Ramos (cell line): Measurements from ENCODE around the gene CENPA.
"Not testable (repeated sequence)": the region's sequence is repeated elsewhere in the genome, so short reads cannot be mapped to it uniquely, and the experiment has no call there.

Experiments used
- in situ Hi-C: fragments of 300-500 bp; cut with MboI; formaldehyde crosslinking; loops from one replicate; pipeline ENCODE4 v1.14.3; 2022; ENCODE audit warnings: low sequenced_read_pairs; ENCODE audit not compliant: unreplicated experiment

CENPA gene

GRCh38 chr2:26759845-26760244 is 26.0 kb upstream of the CENPA start:
- in situ Hi-C loops: no loop called here

DNA sequence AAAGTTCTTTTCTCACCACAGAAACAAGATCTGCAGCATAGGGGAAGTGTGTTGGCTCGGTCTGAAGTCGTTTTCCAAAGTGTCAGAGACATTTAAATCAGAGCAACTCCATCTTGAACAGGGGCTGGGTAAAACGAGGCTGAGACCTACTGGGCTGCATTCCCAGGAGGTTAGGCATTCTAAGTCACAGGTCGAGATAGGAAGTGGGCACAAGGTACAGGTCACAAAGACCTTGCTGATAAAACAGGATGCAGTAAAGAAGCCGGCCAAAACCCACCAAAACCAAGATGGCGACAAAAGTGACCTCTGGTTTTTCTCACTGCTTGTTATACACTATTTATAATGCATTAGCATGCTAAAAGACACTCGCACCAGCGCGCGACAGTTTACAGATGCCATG is 24.9 kb upstream of the CENPA start:
- in situ Hi-C loops: not testable (repeated sequence)

DNA sequence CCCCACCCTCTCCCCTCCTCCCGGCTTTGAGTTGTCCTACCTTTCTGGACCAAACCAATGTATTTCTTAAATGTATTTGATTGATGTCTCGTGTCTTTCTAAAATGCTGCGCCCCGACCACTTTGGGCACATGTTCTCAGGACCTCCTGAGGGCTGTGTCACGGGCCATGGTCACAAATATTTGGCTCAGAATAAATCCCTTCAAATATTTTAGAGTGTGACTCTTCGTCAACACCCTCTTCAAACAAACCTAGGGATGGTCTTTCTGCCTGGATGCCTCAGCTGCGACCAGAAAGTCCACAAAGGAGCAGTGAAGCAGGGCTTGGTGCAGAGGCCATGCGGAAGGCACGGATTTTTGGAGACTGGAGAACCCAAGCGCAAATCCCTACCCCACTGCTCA is 22.8 kb upstream of the CENPA start:
- in situ Hi-C loops: no loop called here

GRCh38 chr2:26764078-26764887 is 21.6 kb upstream of the CENPA start, which contains the start of gene SLC35F6:
SLC35F6 (plus strand) TSS chr2:26764284; CDS start chr2:26764350, 66 bp downstream.
- in situ Hi-C loops: no loop called here

- in situ Hi-C loops: no loop called here
Measured at GRCh38 chr2:26764906-26765305, 20.9 kb upstream of the CENPA start.

GRCh38 chr2:26765475-26766200 is 20.2 kb upstream of the CENPA start:
- in situ Hi-C loops: no loop called here

DNA sequence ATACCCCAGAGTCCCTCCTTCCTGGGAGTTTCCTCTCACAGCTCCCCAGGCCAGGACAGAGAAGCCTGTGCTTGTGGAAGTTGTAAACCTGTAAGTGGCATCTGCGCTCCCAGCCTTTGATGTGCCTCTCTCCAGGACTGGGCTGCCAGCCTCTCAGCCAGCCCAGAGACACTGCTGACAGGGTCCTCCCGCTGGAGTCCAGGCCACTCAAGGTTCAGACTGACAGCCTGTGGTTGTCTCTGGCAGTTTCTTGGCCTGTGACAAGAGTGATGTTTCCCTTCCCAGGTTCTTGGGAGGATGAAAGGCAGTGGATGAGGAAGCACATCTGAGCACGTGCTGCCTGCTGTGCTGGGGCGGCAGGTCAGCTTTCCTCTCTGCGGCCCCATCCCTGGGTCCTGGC is 18.7 kb upstream of the CENPA start:
- in situ Hi-C loops: no loop called here

DNA sequence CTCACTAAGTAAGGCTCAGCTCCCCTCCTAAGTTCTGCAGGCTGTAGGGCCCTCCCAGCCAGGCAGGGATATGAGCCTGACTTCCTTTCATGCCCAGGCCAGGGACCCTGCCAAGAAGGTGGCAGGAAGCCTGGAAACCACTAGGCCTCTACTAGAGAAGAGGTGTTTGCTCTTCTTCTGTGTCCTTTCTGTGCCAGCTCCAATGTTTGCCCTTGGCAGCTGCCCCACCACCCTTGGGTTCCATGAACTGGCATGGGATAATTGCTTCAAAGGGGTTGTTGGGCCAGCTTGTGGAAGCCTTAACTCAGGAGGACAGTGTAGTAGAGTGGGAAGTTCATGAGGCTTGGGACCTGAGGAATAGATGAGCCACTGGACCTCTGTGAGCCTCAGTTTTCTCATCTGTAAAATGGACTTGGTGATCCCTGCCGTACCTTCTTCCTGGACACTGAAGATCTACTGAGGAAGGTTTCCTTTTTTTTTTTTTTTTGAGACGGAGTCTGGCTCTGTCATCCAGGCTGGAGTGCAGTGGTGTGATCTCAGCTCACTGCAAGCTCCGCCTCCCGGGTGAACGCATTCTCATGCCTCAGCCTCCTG is 17.9 kb upstream of the CENPA start:
- in situ Hi-C loops: no loop called here

GRCh38 chr2:26768759-26769088 is 17.1 kb upstream of the CENPA start:
- in situ Hi-C loops: no loop called here

GRCh38 chr2:26769089-26769761 is 16.6 kb upstream of the CENPA start:
- in situ Hi-C loops: no loop called here

GRCh38 chr2:26770986-26771586 is 14.8 kb upstream of the CENPA start:
- in situ Hi-C loops: no loop called here

- in situ Hi-C loops: no loop called here
Measured at GRCh38 chr2:26772064-26773001, 13.5 kb upstream of the CENPA start.

DNA sequence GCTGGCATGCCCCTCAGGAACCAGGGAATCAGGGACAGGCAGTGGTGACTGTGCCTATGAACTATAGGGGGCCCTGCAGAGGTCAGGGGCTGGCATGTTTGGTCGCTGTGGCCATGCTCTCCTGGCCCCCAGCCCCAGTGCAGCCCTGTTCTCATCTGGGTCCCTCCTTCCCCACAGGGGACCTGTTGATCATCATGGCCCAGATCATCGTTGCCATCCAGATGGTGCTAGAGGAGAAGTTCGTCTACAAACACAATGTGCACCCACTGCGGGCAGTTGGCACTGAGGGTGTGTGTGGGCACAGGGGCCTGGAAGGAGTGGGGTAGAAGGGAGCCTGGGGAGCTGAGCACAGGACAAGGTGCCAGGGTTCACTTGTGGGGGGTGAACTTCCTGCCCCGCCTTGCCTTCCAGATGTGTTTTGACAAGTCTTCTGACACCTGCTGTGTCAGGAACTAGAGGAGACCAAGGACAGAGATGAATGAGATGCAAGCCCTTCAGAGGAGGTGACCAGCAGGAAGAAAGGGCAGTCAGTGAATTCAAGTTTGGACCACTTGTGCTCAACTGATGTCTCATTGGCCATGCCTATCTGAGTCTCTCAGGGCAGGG is 9.6 kb upstream of the CENPA start:
- in situ Hi-C loops: no loop called here

GRCh38 chr2:26778098-26778497 is 7.8 kb upstream of the CENPA start:
- in situ Hi-C loops: no loop called here

- in situ Hi-C loops: no loop called here
Measured at GRCh38 chr2:26778507-26778906, 7.3 kb upstream of the CENPA start.

DNA sequence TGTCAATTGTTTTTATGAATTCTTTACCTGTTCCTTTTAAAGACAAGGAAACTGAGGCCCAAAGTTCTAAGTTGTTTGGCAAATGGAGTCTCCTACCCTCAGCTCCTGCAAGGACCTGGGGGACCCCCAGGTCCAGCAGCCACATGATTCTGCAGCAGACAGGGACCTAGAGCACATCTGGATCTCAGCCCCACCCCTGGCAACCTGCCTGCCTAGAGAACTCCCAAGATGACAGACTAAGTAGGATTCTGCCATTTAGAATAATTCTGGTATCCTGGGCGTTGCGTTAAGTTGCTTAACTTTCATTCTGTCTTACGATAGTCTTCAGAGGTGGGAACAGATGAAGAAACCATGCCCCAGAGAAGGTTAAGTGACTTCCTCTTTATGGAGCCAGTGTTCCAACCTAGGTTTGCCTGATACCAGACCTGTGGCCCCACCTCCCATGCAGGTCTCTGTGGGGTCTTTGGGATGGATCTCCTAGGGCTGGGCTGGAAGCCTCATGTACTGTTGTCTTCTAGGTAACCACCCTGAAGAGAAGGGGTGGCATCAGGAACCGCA is 5.6 kb upstream of the CENPA start:
- in situ Hi-C loops: no loop called here

DNA sequence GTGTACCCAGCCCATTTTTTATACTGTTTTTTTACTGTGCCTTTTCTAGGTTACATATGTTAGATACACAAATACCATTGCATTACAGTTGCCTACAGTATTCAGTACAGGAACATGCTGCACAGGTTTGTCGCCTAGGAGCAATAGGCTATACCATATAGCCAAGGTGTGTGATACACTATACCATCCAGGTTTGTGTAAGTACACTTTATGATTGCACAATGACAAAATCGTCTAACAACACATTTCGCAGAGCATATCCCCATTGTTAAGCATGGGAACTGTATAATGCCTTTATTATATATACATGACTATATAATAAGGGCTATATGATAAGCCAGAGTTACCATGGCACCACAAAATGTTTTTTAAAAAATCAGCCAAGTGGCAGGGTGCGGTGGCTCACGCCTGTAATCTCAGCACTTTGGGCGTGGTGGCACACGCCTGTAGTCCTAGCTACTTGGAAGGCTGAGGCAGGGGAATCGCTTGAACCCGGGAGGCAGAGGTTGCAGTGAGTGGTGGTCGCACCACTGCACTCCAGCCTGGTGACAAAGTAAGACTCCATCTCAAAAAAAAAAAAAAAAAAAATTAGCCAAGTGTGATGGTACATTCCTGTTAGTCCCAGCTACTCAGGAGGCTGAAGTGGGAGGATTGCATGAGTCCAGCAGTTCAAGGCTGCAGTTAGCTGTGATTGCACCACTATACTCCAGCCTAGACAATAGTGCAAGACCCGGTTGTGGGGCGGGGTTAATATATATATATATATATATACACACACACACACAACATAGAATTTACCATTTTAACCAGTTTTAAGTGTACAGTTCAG is 2.8 kb upstream of the CENPA start:
- in situ Hi-C loops: no loop called here
